GM10248 (cell line): ENCODE measurements around the gene PRDM16.

Source experiments
- CTCF ChIA-PET: fragments of 300-600 bp; sonication (Branson Sonifier 250); formaldehyde crosslinking; extraction: SDS; loops from one replicate; lab custom pipeline; 2021; ENCODE audit warnings: antibody characterized with exemption; lab: Yijun Ruan, JAX
- POLR2A ChIA-PET: fragments of 350-650 bp; sonication (Branson Sonifier 250); formaldehyde crosslinking; extraction: SDS; loops from one replicate; lab custom pipeline; 2020; ENCODE audit warnings: antibody characterized with exemption; lab: Yijun Ruan, JAX
- DNase-seq: peaks from one replicate; pipeline ENCODE4 v3.0.0; 2012; ENCODE audit errors: extremely low spot score
- TF ChIP-seq, protein P1 (sequence below): IDR thresholded peaks from 2 replicates; pipeline ENCODE4 v1.5.1; 2012; ENCODE audit warnings: mild to moderate bottlenecking, low read depth; ENCODE audit errors: extremely low read depth, missing control alignments, control extremely low read depth

The PRDM16 gene

DNA sequence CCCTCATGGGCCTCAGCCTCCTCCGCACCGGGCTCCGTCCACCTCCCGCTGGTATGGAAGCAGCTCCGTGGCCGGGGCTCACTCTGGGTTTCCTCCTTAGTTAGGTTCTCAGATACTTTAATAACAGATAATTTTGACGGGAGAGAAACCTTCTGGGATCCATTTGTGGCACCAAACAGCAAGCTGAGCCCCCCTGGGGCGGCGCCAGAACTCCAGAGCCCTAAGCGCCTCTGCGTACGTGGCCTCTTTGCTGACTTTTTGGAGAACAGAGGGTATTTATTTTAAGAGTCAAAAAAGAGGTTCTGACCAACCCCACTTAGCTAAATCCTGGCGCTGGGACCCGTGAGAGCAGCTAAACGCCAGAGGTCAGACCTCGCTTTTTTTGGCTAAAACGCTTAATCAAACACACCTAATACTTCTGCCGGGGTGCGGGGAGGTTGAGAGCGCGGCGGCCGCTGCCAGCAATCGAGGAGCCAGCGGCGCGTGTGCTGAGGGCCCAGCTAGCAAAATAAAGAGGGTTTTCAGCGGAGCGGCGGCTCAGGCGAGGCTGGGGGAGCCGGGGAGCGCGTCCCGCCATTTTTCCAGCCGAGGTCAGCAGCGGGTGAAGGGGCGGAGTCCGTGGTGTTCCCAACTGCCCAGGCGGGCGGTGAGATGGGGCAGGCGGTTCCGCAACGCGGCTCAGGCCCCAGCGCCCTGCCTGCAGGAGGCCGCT, 171.7 kb downstream of the PRDM16 start:
- CTCF ChIA-PET, result no interaction called here
- TF ChIP-seq, protein P1, sequence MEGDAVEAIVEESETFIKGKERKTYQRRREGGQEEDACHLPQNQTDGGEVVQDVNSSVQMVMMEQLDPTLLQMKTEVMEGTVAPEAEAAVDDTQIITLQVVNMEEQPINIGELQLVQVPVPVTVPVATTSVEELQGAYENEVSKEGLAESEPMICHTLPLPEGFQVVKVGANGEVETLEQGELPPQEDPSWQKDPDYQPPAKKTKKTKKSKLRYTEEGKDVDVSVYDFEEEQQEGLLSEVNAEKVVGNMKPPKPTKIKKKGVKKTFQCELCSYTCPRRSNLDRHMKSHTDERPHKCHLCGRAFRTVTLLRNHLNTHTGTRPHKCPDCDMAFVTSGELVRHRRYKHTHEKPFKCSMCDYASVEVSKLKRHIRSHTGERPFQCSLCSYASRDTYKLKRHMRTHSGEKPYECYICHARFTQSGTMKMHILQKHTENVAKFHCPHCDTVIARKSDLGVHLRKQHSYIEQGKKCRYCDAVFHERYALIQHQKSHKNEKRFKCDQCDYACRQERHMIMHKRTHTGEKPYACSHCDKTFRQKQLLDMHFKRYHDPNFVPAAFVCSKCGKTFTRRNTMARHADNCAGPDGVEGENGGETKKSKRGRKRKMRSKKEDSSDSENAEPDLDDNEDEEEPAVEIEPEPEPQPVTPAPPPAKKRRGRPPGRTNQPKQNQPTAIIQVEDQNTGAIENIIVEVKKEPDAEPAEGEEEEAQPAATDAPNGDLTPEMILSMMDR, result no peak
- POLR2A ChIA-PET, result no interaction called here
- DNase-seq, result no peak

DNA sequence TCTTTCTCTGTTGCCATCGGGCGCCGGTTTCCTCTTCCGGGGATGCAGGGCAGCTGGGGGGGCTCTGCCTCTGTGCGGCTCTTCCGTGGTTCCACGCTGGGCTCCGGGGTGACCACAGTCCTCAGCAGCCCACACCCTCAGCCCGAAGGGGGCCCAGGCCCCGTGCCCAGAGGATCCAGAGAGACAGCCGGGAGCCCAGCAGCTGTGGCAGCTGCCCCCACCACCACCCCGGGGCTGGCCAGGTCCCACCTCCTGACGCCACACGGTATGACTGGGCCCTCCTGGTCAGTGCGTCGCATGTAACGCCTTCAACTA, 172.2 kb downstream of the PRDM16 start:
- CTCF ChIA-PET, result no interaction called here
- POLR2A ChIA-PET, result no interaction called here
- TF ChIP-seq, protein P1, result no peak
- no peak for DNase-seq

DNA sequence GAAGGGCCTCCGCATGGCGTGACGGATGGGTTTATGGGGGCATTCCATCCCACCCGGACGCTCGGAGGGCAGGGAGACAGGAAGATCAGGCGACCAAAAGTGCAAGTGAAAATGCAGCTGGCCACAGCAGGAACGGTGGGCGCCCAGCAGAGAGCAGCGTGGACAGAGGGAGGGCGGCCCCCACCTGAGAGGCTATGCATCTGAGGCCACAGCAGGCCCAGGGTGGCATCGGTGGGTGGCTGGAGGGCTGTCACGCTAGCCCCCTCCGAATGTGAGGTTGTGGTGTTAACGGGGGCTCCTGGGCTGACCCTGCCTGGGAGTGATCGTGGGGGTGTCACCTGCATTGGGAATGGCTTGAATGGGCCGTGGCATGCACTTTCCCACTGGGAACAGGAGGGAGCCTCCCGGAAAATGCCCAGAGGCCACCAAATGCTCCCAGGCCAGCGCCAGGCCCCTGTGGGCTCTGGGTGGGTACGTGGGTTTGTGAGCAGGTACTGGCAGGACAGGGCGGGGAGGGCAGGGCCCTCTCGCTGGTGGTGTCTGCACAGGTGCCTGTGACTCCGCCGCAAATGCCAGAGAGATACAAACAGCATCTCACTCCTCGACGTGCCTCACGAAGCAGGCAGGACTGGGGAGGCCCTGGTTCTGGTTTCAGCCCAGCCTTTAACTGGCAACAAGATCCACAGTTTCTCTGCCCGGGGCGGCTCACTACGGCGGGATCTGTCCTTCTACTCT, 172.8 kb downstream of the PRDM16 start:
- POLR2A ChIA-PET, result no interaction called here
- CTCF ChIA-PET, result no interaction called here
- no peak for DNase-seq
- TF ChIP-seq, protein P1, result no peak

DNA sequence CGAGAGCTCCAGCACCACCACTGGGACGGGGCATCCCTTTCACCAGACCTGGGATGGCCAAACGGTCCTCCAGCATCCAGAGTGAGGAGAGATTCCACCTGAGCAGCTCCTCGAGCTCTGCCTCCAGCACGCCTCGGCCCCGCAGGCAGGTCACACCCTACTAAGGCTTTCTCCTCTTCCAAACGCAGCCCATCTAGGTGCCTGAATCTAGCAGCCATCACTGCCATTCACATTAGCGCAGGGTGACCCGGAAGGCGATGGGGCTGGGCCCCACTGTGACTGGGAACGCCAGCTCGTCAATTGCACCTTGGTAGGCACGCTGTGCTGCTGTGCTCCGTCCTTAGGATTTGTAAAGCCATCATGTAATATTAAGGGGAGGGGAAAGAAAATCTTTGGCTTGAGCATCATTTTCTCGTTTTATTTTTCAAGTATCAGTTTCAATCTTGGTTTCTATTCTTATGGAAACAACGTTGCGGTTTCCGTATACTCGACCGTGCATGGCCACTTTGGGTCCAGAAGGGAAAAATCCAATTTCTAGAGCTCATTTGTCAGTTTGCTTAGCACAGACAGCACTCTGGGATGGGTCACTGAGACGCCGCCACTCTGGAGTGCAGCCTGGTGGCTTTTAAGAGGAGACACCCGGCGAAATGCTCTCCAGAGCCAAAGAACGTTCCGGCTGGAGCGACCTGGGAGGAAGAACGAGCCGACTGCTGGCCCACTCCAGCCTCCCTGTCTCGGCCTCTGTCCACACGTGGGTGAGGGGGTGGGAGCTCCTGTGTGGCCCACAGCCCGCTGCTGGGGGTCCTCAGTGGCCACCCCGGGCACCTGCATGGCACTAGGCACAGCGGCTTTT, 173.6 kb downstream of the PRDM16 start:
- TF ChIP-seq, protein P1, result no peak
- no peak for DNase-seq
- ChIA-PET POLR2A (no interaction called here), CTCF (no interaction called here)

DNA sequence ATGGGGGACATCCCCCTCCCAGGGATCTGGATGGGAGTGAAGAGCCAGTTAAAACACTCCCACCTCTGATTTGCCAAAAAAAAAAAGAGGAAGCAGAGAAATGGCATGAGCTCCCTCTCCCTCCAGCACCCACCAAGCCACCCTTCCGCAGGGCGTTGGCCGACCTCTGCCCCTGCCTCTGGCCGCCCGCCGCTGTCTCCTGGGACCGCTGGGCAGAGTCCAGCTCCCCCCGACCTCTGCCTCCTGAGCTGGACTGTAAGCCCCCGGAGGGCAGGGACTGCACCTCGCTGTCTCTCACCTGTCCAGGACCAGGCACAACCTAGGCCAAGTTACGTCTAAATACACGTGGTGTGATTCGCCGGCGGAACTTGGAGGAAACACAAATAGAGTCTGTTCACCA, 174.3 kb downstream of the PRDM16 start:
- CTCF ChIA-PET, result no interaction called here
- POLR2A ChIA-PET, result no interaction called here
- TF ChIP-seq, protein P1, result no peak
- DNase-seq, result no peak

DNA sequence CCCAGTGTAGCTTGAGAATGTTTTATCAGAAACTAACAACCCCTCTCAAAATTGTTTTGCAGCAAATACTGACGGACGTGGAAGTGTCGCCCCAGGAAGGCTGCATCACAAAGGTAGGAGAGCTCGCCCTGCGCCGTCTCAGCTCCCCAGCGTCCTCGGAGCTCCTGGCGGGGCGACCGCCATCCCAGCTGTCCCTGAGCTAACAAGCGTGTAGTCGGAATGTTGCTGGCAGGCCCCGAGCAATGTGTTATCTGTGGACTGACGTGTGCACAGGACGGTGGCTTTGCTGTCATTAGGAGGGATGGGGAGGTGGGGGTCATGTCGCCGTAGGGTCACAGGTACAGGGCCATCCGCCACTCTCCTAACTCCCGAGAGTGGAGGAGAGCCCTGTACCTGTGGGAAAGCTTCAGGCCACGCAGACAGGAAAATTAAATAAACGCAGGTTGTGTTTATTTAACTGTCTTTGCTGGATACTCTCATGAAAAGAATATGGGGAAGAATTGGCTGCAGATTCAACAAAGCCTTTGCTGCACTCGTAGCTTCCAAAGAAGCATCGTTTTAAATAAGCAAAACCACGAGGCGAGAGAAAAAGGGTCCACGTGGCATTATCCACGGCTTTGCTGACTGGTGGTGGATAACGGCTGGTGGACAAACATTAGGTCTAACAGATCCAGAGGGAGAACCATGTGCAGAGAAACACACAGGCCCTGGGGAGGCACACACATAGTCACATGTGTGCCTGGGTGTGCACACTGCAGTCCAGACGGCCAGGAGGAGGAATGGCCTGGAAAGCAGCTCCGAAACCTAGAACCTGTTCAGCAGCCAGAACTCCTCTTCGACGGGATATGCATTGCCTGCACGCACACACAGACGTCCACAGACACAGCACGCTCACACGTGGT, 175.3 kb downstream of the PRDM16 start:
- TF ChIP-seq, protein P1, result no peak
- CTCF ChIA-PET, result no interaction called here
- DNase-seq, result no peak
- POLR2A ChIA-PET, result no interaction called here
